GM18526 (cell line): ENCODE measurements around the gene GCLM.
A peak's percentile ranks its signal among the peaks of the same experiment; 100 is the strongest.

ENCODE experiments used
- POLR2A ChIP-seq: IDR thresholded peaks from 3 replicates; pipeline ENCODE4 v1.6.1; 2011; ENCODE audit not compliant: insufficient read length; ENCODE audit errors: extremely low read depth

The GCLM gene

GRCh38 chr1:93904228-93904627 is 5.0 kb downstream of the GCLM start:
- TF ChIP-seq POLR2A = no peak

GRCh38 chr1:93900723-93901504 is 8.3 kb downstream of the GCLM start:
- no peak for TF ChIP-seq POLR2A

DNA sequence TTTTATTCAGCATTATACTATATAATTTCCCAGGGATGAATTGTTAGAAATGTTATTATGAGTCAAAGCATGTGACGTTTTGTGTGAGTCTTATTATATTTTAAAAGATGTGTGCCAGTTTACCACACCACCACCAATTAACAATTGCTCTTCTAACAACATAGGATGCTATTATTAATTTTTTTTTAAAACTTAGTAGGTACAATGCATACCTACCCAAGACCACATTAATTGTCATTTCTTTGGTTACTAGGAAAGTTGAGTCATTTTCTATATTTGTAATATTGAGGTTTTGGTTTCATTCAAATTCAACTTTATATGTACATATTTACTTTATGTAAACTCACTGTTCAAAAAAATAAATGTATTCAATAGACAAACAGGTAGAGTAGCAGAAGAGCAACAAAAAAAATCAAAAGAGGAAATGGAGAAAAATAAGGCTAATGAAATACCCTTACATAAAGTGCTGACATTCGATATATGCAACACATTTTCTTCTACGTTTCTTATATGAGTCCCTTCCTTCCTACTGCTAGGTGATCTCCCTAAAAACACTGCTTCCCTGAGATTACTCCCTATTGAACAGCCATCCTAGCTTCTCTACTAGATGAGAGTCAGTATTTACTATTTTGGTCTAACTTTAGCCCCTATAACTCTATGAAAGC is 9.6 kb downstream of the GCLM start:
- TF ChIP-seq POLR2A = no peak

GRCh38 chr1:93888900-93889299 is 20.3 kb downstream of the GCLM start:
- TF ChIP-seq POLR2A = no peak

DNA sequence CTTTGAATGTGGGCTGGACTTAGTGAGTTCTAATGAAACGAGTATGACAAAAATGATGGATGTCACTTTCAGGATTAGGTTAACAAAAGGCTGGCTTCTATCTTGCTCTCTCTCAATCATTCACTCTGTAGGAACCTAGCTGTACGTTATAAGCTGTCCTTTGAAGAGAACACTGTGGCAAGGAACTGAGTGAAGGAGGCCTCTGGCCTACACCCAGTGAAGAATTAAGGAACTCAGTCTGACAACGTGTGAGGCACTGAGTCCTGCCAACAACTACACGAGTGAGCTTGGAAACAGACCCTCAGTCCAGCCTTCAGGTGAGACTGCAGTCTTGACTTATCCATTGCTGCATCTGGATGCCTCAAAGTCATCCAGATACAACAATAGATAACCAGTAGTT is 27.0 kb downstream of the GCLM start:
- TF ChIP-seq POLR2A = no peak

DNA sequence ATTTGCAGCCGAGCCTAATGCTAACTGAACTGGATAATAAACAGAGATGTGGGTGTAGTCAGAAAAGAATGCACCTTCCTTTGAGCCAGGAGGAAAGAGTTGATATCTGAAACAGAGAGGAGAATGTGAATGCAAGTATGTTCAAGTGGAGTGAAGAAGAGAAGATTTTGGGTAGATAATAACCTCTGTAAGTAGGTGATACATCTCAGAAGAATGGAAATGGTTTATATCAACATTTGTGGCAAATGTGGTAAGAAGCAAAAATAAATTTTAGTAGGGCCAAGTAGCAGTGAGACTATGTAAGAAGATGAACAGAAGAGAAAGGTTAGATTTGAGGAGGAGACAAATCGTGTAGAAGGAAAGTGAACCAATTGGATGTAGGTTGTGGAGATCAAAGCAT is 28.5 kb downstream of the GCLM start:
- no peak for TF ChIP-seq POLR2A

GRCh38 chr1:93878889-93879586 is 30.2 kb downstream of the GCLM start, which contains the start of gene DNTTIP2:
Gene DNTTIP2 (minus strand): TSS chr1:93879206. CDS start chr1:93879148, 58 bp downstream.
- TF ChIP-seq POLR2A = peak; percentile 94

- no peak for TF ChIP-seq POLR2A
These were observed 30.7 kb downstream of the GCLM start for GRCh38 chr1:93878501-93878888.

- TF ChIP-seq POLR2A = no peak
These were observed 31.7 kb downstream of the GCLM start for GRCh38 chr1:93877529-93877928.

- no peak for TF ChIP-seq POLR2A
These were observed 33.0 kb downstream of the GCLM start for GRCh38 chr1:93876244-93876643.

DNA sequence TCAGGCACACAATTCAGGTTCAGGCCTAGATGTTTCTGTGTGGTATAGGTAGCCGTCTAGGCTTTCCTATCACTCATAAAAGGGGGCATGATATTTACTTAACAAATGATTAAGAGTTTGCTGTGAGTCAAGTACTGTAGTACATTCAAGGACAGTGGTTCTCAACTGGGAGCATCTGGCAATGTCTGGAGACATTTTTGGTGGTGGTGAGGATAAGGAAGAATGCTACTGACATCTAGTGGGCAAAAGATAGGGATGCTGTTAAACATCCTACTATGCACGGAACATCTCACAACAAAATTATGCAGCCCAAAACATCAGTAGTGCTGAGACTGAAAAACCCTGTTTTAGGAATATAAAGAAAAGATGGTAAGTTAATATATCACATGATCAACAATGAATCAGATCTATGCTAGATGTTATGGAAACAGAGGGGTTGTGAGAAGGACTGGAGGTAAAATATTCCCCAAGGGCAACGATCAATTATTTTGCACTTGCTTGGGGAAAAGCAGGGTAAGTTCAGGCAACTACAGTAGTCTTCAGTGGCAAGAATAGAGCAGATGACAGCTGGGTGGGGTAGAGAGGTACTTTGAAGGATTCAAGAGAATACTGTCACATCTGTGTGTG is 35.1 kb downstream of the GCLM start:
- no peak for TF ChIP-seq POLR2A

DNA sequence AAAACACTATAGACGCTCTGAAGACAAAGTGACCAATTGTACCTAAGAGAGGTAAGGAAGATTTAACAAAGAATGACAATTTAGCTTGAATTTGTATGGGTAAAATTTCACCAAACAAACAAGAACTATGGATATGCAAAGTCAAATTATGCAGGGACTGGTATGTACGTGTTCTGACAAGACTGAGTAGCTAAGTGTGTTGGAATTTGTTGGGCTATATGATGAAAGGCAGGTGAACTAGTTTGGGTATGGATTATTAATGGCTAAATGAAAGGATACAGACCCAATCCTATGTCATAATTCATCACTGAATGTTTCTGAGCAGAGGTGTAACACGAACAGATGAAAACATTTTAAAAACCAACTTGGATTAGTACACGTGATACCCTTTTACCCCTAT is 37.9 kb downstream of the GCLM start:
- TF ChIP-seq POLR2A = no peak

DNA sequence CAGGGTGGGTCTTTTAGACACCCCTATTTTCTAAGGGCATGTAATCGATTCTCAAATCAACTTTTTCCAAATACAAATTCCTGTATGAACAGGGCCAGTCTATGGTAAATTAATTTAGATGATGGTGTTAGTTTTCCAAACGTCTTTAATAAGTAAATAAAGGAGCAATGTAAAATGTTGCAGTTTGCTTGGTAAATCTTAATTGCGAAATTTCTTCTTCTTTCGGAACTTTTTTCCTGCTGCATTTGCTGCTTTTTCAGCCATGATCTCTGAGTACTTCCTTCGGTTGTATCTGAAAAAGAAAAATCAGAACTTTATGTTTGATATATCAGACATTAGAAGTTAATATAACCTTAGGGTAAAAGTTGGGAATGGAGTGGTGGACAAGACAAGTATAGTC is 39.6 kb downstream of the GCLM start:
- TF ChIP-seq POLR2A = no peak

GRCh38 chr1:93865253-93865652 is 44.0 kb downstream of the GCLM start:
- TF ChIP-seq POLR2A = no peak

DNA sequence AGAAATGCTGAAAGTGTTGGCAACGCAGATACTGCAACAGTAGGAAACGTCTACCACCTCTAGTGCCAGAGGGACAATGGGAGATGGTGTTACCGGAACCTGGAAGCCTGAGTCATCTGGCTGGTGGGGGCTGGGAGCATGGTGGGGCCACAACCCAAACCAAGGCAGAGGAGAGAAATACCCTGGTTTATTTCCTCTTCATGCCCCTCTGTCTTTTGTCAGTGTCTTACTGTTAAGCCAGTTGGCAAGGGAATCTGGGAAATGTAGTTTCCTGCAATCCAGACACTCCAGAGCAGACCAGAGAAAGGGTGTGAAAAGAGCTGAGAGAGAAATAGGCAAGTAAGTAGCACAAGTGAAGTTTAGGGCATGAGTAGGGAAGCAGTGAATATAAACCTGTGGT is 45.1 kb downstream of the GCLM start:
- no peak for TF ChIP-seq POLR2A

DNA sequence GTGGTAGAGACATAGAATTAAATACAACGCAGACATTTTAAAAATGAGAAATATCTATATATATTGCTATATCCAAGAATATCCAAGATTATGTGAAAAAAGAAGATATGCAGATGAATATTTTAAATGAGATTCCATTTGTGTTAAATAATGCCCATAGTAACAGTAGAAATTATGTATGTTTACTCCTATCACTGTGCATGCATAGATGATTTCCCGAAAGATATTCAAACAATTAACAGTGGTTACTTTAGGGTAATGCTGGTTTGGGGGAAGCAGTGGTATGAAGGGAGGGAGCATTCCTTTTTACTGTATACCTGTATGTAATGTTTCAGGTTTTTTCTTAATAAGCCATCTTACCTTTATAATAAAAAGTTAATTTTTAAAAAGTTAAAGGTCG is 55.3 kb downstream of the GCLM start:
- TF ChIP-seq POLR2A = no peak

DNA sequence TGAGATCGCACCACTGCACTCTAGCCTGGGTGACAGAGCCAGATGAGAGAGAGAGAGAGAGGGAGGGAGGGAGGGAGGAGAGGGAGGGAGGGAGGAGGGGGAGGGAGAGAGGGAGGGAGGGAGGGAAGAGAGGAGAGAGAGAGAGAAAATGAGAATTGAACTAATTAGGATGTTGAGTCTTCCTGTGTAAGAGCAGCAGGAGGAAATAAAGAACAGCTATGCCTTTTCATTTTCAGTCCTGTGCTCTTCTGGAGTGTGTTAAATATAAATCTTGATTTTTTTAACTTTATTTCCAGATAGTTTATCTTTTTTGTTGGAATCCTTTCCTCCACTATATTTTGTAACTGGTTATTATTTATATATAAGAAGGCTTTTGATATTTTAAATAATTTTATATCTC is 57.4 kb downstream of the GCLM start:
- TF ChIP-seq POLR2A = no peak
